Astrocyte (in vitro differentiated cells and primary cell): ENCODE measurements around the gene POLR2M. TPM values are rescaled to one million over a fixed set of nuclear protein-coding genes. Genes with fewer than 3 reads are reported as not detected.
A peak's percentile ranks its signal among the peaks of the same experiment; 100 is the strongest.

Experiments used
- DNase-seq: peaks from one replicate; pipeline ENCODE4 v3.0.0-alpha.2; 2010; ENCODE audit warnings: low read depth
- FAIRE-seq: peaks from 2 replicates; lab custom pipeline; 2011; peaks lifted over from hg19 to GRCh38; lab: Jason Lieb, UNC
- H2AFZ ChIP-seq: 2 replicates; pipeline ENCODE4 v1.6.0; 2012; ENCODE audit warnings: low read depth, low read length, inconsistent platforms
- H3K27ac ChIP-seq: 2 replicates; pipeline ENCODE4 v1.5.1; 2011; ENCODE audit warnings: low read depth, low read length, inconsistent platforms
- H3K27me3 ChIP-seq: 2 replicates; pipeline ENCODE4 v1.6.0; 2011; ENCODE audit warnings: low read length, inconsistent platforms; ENCODE audit not compliant: insufficient read depth
- H3K36me3 ChIP-seq: 2 replicates; pipeline ENCODE4 v1.5.1; 2011; ENCODE audit warnings: low read length, inconsistent platforms; ENCODE audit not compliant: insufficient read depth
- H3K4me1 ChIP-seq: 2 replicates; pipeline ENCODE4 v1.5.1; 2011; ENCODE audit warnings: low read length, inconsistent platforms; ENCODE audit not compliant: insufficient read depth
- H3K4me2 ChIP-seq: 2 replicates; pipeline ENCODE4 v1.6.0; 2012; ENCODE audit warnings: low read length, inconsistent platforms
- H3K4me3 ChIP-seq: 2 replicates; pipeline ENCODE4 v1.5.1; 2011; ENCODE audit warnings: low read depth, mild to moderate bottlenecking, low read length, inconsistent platforms; ENCODE audit not compliant: insufficient read depth
- H3K79me2 ChIP-seq: 2 replicates; pipeline ENCODE4 v1.6.0; 2012; ENCODE audit warnings: mild to moderate bottlenecking, low read length, inconsistent platforms; ENCODE audit not compliant: insufficient read depth
- H3K9ac ChIP-seq: 2 replicates; pipeline ENCODE4 v1.6.0; 2012; ENCODE audit warnings: mild to moderate bottlenecking, low read length, inconsistent platforms
- H3K9me3 ChIP-seq: 2 replicates; pipeline ENCODE4 v1.5.1; 2012; ENCODE audit warnings: low read depth, mild to moderate bottlenecking, low read length, inconsistent platforms; ENCODE audit not compliant: insufficient read depth
- H4K20me1 ChIP-seq: 2 replicates; pipeline ENCODE4 v1.6.0; 2012; ENCODE audit warnings: low read length, inconsistent platforms; ENCODE audit not compliant: insufficient read depth
- H3K27ac Mint-ChIP-seq: one replicate; pipeline ENCODE4 v1.8.0; 2021; ENCODE audit warnings: mild to moderate bottlenecking, mixed read lengths; ENCODE audit not compliant: unreplicated experiment
- H3K27me3 Mint-ChIP-seq: one replicate; pipeline ENCODE4 v1.8.0; 2021; ENCODE audit warnings: low read depth, mixed read lengths; ENCODE audit not compliant: unreplicated experiment
- H3K36me3 Mint-ChIP-seq: one replicate; pipeline ENCODE4 v1.8.0; 2021; ENCODE audit warnings: low read depth, mixed read lengths; ENCODE audit not compliant: unreplicated experiment
- H3K4me1 Mint-ChIP-seq: one replicate; pipeline ENCODE4 v1.8.0; 2021; ENCODE audit warnings: low read depth, mixed read lengths; ENCODE audit not compliant: unreplicated experiment
- H3K4me3 Mint-ChIP-seq: one replicate; pipeline ENCODE4 v1.8.0; 2021; ENCODE audit warnings: mild to moderate bottlenecking, moderate library complexity, mixed read lengths; ENCODE audit not compliant: unreplicated experiment
- H3K9me3 Mint-ChIP-seq: one replicate; pipeline ENCODE4 v1.8.0; 2021; ENCODE audit warnings: mild to moderate bottlenecking, mixed read lengths; ENCODE audit not compliant: unreplicated experiment
- EZH2 ChIP-seq: IDR thresholded peaks from 2 replicates; pipeline ENCODE4 v1.6.1; 2012; ENCODE audit warnings: mild to moderate bottlenecking, low read length, inconsistent platforms; ENCODE audit not compliant: insufficient read depth
- total RNA-seq: library from RNA; stranded (reverse); gene quantifications from 2 replicates; pipeline ENCODE4 v1.2.1, GENCODE V29; 2021
- TF ChIP-seq, protein P1 (sequence below): IDR thresholded peaks from 2 replicates; pipeline ENCODE4 v1.5.1; 2011; ENCODE audit warnings: low read depth, mild to moderate bottlenecking, inconsistent platforms, low read length, moderate library complexity; ENCODE audit not compliant: insufficient read depth

The POLR2M gene
- total RNA-seq, 1 donor from 2014 or later: 61.4 TPM

GRCh38 chr15:57692709-57693108, 13.8 kb upstream of the POLR2M start:
- Histone ChIP-seq H3K79me2 (no peaks in the 10 kb centered on the region), H3K27me3 (no peaks in the 10 kb centered on the region), H3K9me3 (no peaks in the 10 kb centered on the region), H3K9ac (no peak overlapping the region), H4K20me1 (no peaks in the 10 kb centered on the region), H3K4me2 (peak overlapping the region; percentile 64), H3K4me1 (peaks cover 6% of the 10 kb centered on the region), H2AFZ (no peak overlapping the region), H3K36me3 (no peaks in the 10 kb centered on the region), H3K4me3 (no peak overlapping the region), H3K27ac (no peak overlapping the region)
- no peaks in the 10 kb centered on the region for H3K9me3 Mint-ChIP-seq
- H3K27me3 Mint-ChIP-seq: no peaks in the 10 kb centered on the region
- H3K27ac Mint-ChIP-seq: no peak overlapping the region
- peak; percentile 65 for DNase-seq
- FAIRE-seq: no peak
- no peaks in the 10 kb centered on the region for H3K4me1 Mint-ChIP-seq
- no peak for TF ChIP-seq EZH2
- TF ChIP-seq, protein P1, sequence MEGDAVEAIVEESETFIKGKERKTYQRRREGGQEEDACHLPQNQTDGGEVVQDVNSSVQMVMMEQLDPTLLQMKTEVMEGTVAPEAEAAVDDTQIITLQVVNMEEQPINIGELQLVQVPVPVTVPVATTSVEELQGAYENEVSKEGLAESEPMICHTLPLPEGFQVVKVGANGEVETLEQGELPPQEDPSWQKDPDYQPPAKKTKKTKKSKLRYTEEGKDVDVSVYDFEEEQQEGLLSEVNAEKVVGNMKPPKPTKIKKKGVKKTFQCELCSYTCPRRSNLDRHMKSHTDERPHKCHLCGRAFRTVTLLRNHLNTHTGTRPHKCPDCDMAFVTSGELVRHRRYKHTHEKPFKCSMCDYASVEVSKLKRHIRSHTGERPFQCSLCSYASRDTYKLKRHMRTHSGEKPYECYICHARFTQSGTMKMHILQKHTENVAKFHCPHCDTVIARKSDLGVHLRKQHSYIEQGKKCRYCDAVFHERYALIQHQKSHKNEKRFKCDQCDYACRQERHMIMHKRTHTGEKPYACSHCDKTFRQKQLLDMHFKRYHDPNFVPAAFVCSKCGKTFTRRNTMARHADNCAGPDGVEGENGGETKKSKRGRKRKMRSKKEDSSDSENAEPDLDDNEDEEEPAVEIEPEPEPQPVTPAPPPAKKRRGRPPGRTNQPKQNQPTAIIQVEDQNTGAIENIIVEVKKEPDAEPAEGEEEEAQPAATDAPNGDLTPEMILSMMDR: no peak
- H3K4me3 Mint-ChIP-seq: no peak overlapping the region
- no peaks in the 10 kb centered on the region for H3K36me3 Mint-ChIP-seq

DNA sequence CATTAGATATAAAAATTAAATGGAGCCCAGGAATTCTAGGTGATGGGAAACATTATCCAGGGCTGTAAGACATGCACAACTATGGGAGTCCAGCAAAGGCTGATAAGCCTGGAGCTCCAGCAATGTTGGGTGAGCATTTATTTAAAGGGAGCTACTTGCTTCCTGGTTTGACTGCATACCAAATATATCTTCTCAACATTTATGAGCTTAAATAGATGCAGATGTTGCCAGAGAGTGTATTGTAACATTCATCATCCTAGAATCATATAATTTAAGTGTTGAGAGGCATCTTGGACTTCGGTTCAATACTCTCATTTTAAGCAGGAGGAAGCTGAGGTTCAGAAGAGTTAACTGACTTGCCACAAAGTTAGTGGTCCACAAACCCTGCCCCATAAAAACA, 12.2 kb upstream of the POLR2M start:
- Mint-ChIP-seq H3K36me3 (no peaks in the 10 kb centered on the region), H3K27ac (no peak overlapping the region), H3K27me3 (no peaks in the 10 kb centered on the region), H3K9me3 (no peaks in the 10 kb centered on the region), H3K4me1 (no peaks in the 10 kb centered on the region), H3K4me3 (no peak overlapping the region)
- Histone ChIP-seq H3K27me3 (no peaks in the 10 kb centered on the region), H3K36me3 (no peaks in the 10 kb centered on the region), H3K4me1 (peaks cover 6% of the 10 kb centered on the region), H3K27ac (no peak overlapping the region), H3K4me3 (no peak overlapping the region), H3K79me2 (no peaks in the 10 kb centered on the region), H3K9ac (no peak overlapping the region), H4K20me1 (no peaks in the 10 kb centered on the region), H2AFZ (no peak overlapping the region), H3K9me3 (no peaks in the 10 kb centered on the region), H3K4me2 (no peak overlapping the region)
- no peak for FAIRE-seq
- DNase-seq: no peak
- TF ChIP-seq, protein P1: no peak
- TF ChIP-seq EZH2: no peak

- Mint-ChIP-seq H3K27ac (no peak overlapping the region), H3K36me3 (no peaks in the 10 kb centered on the region), H3K27me3 (peaks cover 6% of the 10 kb centered on the region), H3K4me3 (no peak overlapping the region), H3K9me3 (no peaks in the 10 kb centered on the region), H3K4me1 (no peaks in the 10 kb centered on the region)
- FAIRE-seq (no peak), DNase-seq (no peak)
- H3K9me3 ChIP-seq: no peaks in the 10 kb centered on the region
- H3K9ac ChIP-seq: no peak overlapping the region
- no peak overlapping the region for H3K4me3 ChIP-seq
- no peaks in the 10 kb centered on the region for H3K27me3 ChIP-seq
- no peaks in the 10 kb centered on the region for H3K79me2 ChIP-seq
- H2AFZ ChIP-seq: no peak overlapping the region
- no peaks in the 10 kb centered on the region for H3K36me3 ChIP-seq
- H3K27ac ChIP-seq: no peak overlapping the region
- H3K4me2 ChIP-seq: no peak overlapping the region
- no peak for TF ChIP-seq EZH2
- TF ChIP-seq, protein P1: no peak
- H3K4me1 ChIP-seq: peaks cover 6% of the 10 kb centered on the region
- no peaks in the 10 kb centered on the region for H4K20me1 ChIP-seq
Observed at GRCh38 chr15:57696146-57696545, 10.4 kb upstream of the POLR2M start.
